Activated gamma-delta T cell treated with anti-CD3 and anti-CD28 coated beads, Interleukin-2, amount 50 U/mL, for 16 hours (primary cell): ENCODE measurements around the gene CASP10.
A peak's percentile ranks its signal among the peaks of the same experiment; 100 is the strongest.

Source experiments
- DNase-seq: peaks from one replicate; pipeline ENCODE4 v3.0.0-alpha.2; 2020; ENCODE audit warnings: low read depth

The CASP10 gene

GRCh38 chr2:201258666-201259615 lies 76.0 kb downstream of the CASP10 start:
- no peak for DNase-seq

GRCh38 chr2:201260302-201260800 lies 77.4 kb downstream of the CASP10 start, which contains the start of gene CASP8:
TSS of gene CASP8 (plus strand) at chr2:201260536. CDS start at chr2:201266487, 5,951 bp downstream.
- peak; percentile 46 for DNase-seq

- DNase-seq = peak; percentile 46
These were observed 78.5 kb downstream of the CASP10 start for GRCh38 chr2:201261471-201261870.

GRCh38 chr2:201261906-201262305 lies 79.0 kb downstream of the CASP10 start:
- DNase-seq = no peak

- no peak for DNase-seq
These were observed 79.8 kb downstream of the CASP10 start for GRCh38 chr2:201262718-201263117.

GRCh38 chr2:201263779-201264178 lies 80.8 kb downstream of the CASP10 start:
- no peak for DNase-seq

GRCh38 chr2:201264472-201265173 lies 81.7 kb downstream of the CASP10 start:
- DNase-seq = no peak

- DNase-seq = no peak
These were observed 83.7 kb downstream of the CASP10 start for GRCh38 chr2:201266629-201267028.

GRCh38 chr2:201267278-201268030 lies 84.5 kb downstream of the CASP10 start:
- no peak for DNase-seq

GRCh38 chr2:201269764-201270163 lies 86.8 kb downstream of the CASP10 start:
- no peak for DNase-seq

- no peak for DNase-seq
These were observed 87.5 kb downstream of the CASP10 start for GRCh38 chr2:201270293-201271001.

- no peak for DNase-seq
These were observed 89.0 kb downstream of the CASP10 start for GRCh38 chr2:201271917-201272316.

- no peak for DNase-seq
These were observed 90.5 kb downstream of the CASP10 start for GRCh38 chr2:201273330-201273983.

GRCh38 chr2:201275069-201275468 lies 92.1 kb downstream of the CASP10 start:
- no peak for DNase-seq

- no peak for DNase-seq
These were observed 93.0 kb downstream of the CASP10 start for GRCh38 chr2:201275990-201276389.

- no peak for DNase-seq
These were observed 93.6 kb downstream of the CASP10 start for GRCh38 chr2:201276511-201276910.
